A549 (cell line): Measurements from ENCODE around the gene DDIAS.

Source experiments
- NFE2L2 ChIP-seq: fragments of 150-350 bp; conservative IDR thresholded peaks from 2 replicates; pipeline ENCODE4 v1.6.1; 2014; ENCODE audit warnings: low read length
- POLR2A ChIP-seq: IDR thresholded peaks from 2 replicates; pipeline ENCODE4 v1.6.1; 2012; ENCODE audit warnings: mild to moderate bottlenecking, low read length
- SREBF2 ChIP-seq: fragments of 450-650 bp; IDR thresholded peaks from 2 replicates; pipeline ENCODE4 v1.6.1; 2014; ENCODE audit warnings: mild to moderate bottlenecking, moderate library complexity
- TF ChIP-seq, protein P1 (sequence below): fragments of >200 bp; sonication (Bioruptor Twin); formaldehyde crosslinking; IDR thresholded peaks from 3 replicates; pipeline ENCODE4 v1.5.1; 2016

DNA sequence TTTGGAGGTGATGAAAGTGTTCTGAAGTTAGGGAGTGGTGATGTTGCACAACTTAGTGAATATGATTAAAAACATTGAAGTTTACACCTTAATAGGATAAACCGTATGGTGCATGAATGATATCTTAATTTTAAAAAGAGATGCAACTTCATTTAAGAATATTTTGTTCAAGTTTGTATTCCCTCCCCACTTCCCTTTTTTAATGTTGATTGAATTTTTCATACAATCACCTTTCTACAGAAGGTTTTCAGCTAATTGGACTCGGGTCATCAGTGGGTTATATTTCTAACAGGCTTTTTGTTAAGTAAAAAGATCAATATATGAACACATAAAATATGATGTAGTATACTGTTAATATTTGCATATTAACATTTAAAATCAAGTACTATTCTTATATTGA is 72.6 kb downstream of the DDIAS start:
- TF ChIP-seq, protein P1, sequence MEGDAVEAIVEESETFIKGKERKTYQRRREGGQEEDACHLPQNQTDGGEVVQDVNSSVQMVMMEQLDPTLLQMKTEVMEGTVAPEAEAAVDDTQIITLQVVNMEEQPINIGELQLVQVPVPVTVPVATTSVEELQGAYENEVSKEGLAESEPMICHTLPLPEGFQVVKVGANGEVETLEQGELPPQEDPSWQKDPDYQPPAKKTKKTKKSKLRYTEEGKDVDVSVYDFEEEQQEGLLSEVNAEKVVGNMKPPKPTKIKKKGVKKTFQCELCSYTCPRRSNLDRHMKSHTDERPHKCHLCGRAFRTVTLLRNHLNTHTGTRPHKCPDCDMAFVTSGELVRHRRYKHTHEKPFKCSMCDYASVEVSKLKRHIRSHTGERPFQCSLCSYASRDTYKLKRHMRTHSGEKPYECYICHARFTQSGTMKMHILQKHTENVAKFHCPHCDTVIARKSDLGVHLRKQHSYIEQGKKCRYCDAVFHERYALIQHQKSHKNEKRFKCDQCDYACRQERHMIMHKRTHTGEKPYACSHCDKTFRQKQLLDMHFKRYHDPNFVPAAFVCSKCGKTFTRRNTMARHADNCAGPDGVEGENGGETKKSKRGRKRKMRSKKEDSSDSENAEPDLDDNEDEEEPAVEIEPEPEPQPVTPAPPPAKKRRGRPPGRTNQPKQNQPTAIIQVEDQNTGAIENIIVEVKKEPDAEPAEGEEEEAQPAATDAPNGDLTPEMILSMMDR: no peak
- TF ChIP-seq SREBF2 (no peak), NFE2L2 (no peak), POLR2A (no peak)
